GM13977 (cell line): ENCODE results near the gene ARID5B.

Experiments
- DNase-seq: peaks from one replicate; pipeline ENCODE4 v3.0.0; 2012; ENCODE audit warnings: low spot score
- in situ Hi-C: fragments of 300-500 bp; cut with MboI; formaldehyde crosslinking; loops from one replicate; pipeline ENCODE4 v1.12.0; 2022; ENCODE audit warnings: low sequenced_read_pairs, low pct_unique_long_range_greater_than_20kb, mixed read lengths, inconsistent platforms; ENCODE audit not compliant: unreplicated experiment
- TF ChIP-seq, protein P1 (sequence below): IDR thresholded peaks from 2 replicates; pipeline ENCODE4 v1.5.1; 2012; ENCODE audit warnings: mild to moderate bottlenecking, control low read depth; ENCODE audit not compliant: insufficient read depth; ENCODE audit errors: extremely low read depth, missing control alignments

The ARID5B gene

DNA sequence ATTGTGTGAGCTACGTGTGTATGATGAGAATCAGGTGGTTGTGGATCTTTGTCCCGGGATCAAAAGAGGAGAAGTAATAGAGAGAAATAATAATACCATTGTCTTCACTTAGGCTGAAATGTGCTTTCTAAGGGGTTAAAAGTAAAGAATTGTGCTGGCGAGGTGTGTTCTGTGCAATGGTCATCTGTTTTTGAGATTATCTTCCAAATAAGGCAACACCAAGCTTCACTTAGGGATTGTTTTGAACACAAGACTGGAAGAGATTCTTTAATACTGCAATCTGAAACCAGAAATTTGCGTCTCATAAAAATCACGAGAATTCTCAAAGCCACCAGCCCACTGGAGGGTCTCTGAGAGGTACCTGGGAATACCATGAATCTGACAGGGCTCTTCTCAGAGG, 84.2 kb downstream of the ARID5B start:
- DNase-seq: no peak
- TF ChIP-seq, protein P1, sequence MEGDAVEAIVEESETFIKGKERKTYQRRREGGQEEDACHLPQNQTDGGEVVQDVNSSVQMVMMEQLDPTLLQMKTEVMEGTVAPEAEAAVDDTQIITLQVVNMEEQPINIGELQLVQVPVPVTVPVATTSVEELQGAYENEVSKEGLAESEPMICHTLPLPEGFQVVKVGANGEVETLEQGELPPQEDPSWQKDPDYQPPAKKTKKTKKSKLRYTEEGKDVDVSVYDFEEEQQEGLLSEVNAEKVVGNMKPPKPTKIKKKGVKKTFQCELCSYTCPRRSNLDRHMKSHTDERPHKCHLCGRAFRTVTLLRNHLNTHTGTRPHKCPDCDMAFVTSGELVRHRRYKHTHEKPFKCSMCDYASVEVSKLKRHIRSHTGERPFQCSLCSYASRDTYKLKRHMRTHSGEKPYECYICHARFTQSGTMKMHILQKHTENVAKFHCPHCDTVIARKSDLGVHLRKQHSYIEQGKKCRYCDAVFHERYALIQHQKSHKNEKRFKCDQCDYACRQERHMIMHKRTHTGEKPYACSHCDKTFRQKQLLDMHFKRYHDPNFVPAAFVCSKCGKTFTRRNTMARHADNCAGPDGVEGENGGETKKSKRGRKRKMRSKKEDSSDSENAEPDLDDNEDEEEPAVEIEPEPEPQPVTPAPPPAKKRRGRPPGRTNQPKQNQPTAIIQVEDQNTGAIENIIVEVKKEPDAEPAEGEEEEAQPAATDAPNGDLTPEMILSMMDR: no peak
- in situ Hi-C loops: no loop called here

DNA sequence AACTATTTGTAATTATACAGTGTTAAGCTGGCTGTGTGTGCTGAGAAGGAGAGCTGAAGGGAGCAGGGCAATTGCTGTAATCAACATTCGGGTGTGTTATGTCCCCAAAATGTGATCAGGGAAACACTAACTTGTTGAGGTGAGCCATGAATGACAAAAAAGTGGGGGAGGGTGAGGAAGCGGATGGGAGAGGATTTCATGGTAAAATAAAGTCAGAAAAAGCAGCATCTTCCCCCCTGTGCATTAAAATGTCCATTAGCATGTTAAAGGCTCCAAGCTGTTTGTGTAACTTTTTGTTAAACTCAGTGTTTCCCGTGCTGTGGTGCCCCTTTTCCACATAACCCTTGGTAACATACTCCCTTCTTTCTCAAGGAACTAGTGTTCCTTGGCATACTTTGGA, 84.9 kb downstream of the ARID5B start:
- in situ Hi-C loops: no loop called here
- DNase-seq: no peak
- TF ChIP-seq, protein P1: no peak

DNA sequence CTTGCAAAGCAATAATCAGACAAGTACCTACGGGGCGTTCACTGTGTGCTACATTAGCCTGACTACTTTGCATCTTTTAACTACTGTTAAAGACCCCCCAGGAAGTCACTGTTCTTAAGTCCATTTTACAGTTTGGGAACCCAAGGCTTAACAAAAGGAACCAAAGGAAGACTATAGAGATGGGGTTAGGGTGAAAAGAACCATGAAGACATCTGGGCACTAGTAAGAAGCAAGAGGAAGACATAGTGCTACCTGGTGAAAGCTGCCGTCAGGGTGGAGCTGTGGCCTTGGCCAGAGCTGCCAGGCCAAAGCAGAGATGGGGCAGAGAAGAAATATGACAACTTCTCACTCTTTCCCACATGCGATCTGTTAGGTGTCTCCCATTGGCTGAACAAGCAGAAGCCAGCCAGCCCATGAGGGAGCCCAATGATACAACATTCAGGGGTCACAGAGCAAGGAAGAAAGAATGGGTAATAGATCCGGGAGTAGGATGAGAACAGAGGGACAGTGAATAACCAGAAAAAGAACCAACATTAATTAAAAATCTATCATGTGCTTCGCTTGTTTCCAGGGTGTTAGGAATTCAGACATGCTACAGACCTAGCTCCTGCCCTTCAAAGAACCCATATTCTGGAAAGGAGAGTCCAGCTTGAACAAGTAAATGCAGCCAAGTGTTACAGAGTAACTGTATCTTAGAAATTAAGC, 85.4 kb downstream of the ARID5B start:
- in situ Hi-C loops: no loop called here
- DNase-seq: no peak
- TF ChIP-seq, protein P1: no peak

DNA sequence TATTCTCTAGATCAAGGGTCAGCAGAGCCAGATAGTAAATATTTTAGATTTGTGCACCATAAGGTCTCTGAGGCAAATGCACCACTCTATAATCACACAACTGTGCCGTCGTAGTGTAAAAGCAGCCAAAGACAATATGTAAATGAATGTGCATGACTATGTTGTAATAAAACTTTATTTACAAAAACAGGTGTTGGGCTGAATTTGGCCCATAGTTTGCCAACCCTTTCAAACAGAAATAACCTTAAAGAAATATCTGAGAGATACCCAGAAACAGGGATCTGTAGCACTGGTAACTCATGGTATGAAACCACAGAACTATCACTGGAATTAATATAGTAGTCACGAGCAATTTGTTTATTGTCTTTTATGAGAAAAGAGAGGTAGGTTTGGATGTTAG, 86.0 kb downstream of the ARID5B start:
- TF ChIP-seq, protein P1: no peak
- in situ Hi-C loops: no loop called here
- no peak for DNase-seq

DNA sequence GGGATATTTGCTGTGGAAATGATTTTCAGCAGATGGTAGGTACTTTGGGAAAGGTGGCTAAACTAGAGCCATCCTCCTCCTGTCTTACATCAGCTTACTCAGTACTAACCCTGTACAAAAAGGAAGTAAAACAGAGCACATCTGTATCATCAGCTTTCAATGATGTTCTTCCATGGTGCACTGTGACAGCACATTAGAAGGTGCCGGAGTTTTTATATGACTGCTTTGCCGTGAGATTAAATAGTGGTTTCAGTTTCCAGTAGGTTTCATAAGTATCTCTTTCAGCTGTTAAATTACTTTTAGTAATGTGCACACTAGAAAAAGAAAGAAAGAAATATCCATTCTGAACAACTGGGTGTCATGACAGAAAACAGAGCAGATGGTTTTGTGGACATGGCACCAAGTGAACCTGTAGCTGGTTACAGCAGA, 86.5 kb downstream of the ARID5B start:
- TF ChIP-seq, protein P1: no peak
- in situ Hi-C loops: no loop called here
- DNase-seq: peak; percentile 77

DNA sequence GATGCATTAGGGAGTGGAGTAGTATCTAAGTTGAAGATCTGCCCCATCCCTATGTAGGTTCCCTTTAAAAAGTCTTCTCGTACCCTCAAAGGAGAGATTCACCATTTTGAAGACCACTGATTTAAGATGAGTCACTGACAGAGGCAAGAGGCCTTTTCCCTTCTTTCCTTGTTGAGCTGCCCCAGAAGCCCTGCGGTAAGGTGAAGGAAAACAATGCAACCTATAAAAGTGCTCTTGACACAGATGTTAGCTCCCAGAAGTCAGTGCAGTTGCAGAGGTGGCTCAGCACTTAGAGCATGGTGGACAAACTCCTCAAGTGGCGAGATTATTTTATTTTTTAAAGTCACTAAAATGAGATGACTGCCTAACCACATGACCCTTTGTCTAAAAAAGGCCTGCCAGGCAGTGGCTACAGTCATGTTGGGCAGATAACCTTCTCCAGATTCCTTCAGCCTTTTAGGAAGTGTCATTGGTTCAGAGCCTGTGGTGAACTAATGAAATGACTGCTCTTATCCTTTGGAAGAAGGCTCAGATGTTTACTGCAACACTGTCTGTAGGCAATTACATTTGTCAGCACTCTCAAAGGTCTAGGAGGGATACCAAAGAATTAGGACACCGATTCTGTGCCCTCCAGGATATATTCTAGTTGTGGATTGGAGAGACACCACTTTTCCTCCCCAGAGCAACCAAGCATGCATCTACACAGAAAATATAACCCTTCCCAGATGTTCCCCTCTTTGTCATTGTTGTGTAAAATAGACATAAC, 88.7 kb downstream of the ARID5B start:
- no peak for DNase-seq
- in situ Hi-C loops: no loop called here
- TF ChIP-seq, protein P1: no peak
